Neural progenitor cell (in vitro differentiated cells): ENCODE results near the gene TAL2. TPM values are rescaled to one million over a fixed set of nuclear protein-coding genes. Genes with fewer than 3 reads are reported as not detected.

Experiments
- DNase-seq: peaks from one replicate; pipeline ENCODE4 v3.0.0-alpha.2; 2016; ENCODE audit warnings: low spot score
- H2AFZ ChIP-seq: fragments of 200-600 bp; sonication (generic); replicated peaks from 2 replicates; pipeline ENCODE4 v1.6.1; 2016; ENCODE audit warnings: antibody characterized with exemption
- H3F3A ChIP-seq: fragments of 200-600 bp; sonication (generic); 2 replicates; pipeline ENCODE4 v1.6.1; 2016; ENCODE audit warnings: antibody characterized with exemption, low read depth
- H3K27ac ChIP-seq: fragments of 200-600 bp; sonication (generic); 2 replicates; pipeline ENCODE4 v1.5.1; 2016; ENCODE audit warnings: mild to moderate bottlenecking
- H3K27me3 ChIP-seq: fragments of 200-600 bp; sonication (generic); 2 replicates; pipeline ENCODE4 v1.6.1; 2016; ENCODE audit warnings: mild to moderate bottlenecking, moderate library complexity
- H3K36me3 ChIP-seq: fragments of 200-600 bp; sonication (generic); 2 replicates; pipeline ENCODE4 v1.5.1; 2016
- H3K4me1 ChIP-seq: fragments of 200-600 bp; sonication (generic); 2 replicates; pipeline ENCODE4 v1.6.1; 2016; ENCODE audit warnings: mixed run types
- H3K4me2 ChIP-seq: fragments of 200-600 bp; sonication (generic); 2 replicates; pipeline ENCODE4 v1.6.1; 2016
- H3K4me3 ChIP-seq: fragments of 200-600 bp; sonication (generic); 2 replicates; pipeline ENCODE4 v1.5.1; 2016
- H3K79me2 ChIP-seq: fragments of 200-600 bp; sonication (generic); 2 replicates; pipeline ENCODE4 v1.6.1; 2016; ENCODE audit warnings: low read depth
- H3K9ac ChIP-seq: fragments of 200-600 bp; sonication (generic); 2 replicates; pipeline ENCODE4 v1.6.1; 2016
- H3K9me3 ChIP-seq: fragments of 200-600 bp; sonication (generic); 2 replicates; pipeline ENCODE4 v1.5.1; 2016; ENCODE audit warnings: low read depth
- H4K20me1 ChIP-seq: fragments of 200-600 bp; sonication (generic); 2 replicates; pipeline ENCODE4 v1.6.1; 2016; ENCODE audit warnings: low read depth
- H3K27ac Mint-ChIP-seq: 3 replicates; pipeline ENCODE4 v1.8.0; 2021; ENCODE audit warnings: mixed read lengths
- H3K27me3 Mint-ChIP-seq: 2 replicates; pipeline ENCODE4 v1.8.0; 2022; ENCODE audit warnings: low read depth, mild to moderate bottlenecking, inconsistent platforms, moderate library complexity, mixed read lengths; ENCODE audit not compliant: insufficient read depth
- H3K36me3 Mint-ChIP-seq: 3 replicates; pipeline ENCODE4 v1.8.0; 2021; ENCODE audit warnings: mixed read lengths
- H3K4me1 Mint-ChIP-seq: 3 replicates; pipeline ENCODE4 v1.8.0; 2021; ENCODE audit warnings: mixed read lengths
- H3K4me3 Mint-ChIP-seq: 3 replicates; pipeline ENCODE4 v1.8.0; 2021; ENCODE audit warnings: mild to moderate bottlenecking, moderate library complexity, mixed read lengths
- H3K9me3 Mint-ChIP-seq: 3 replicates; pipeline ENCODE4 v1.8.0; 2020; ENCODE audit warnings: mixed read lengths
- CTCF ChIP-seq: fragments of 200-600 bp; sonication (generic); IDR thresholded peaks from 2 replicates; pipeline ENCODE4 v1.5.1; 2017; ENCODE audit warnings: antibody characterized with exemption, mild to moderate bottlenecking
- EZH2 ChIP-seq: fragments of 200-600 bp; sonication (generic); IDR thresholded peaks from 2 replicates; pipeline ENCODE4 v1.6.1; 2017; ENCODE audit warnings: antibody characterized with exemption, mild to moderate bottlenecking, moderate library complexity
- EZH2phosphoT487 ChIP-seq: fragments of 200-600 bp; sonication (generic); IDR thresholded peaks from 2 replicates; pipeline ENCODE4 v1.6.1; 2017; ENCODE audit warnings: antibody characterized with exemption
- total RNA-seq: library from RNA; depleted of rRNA; stranded (reverse); fragments of >200 nt; gene quantifications from 2 replicates; pipeline ENCODE4 v1.2.3, GENCODE V29; 2015; ENCODE audit warnings: low replicate concordance

TAL2 gene
- total RNA-seq, 1 donor from 2014 or later, result not detected

- peaks cover 49% of the 10 kb centered on the region for H3K4me1 Mint-ChIP-seq
- peak; percentile 61 for DNase-seq
Measured at GRCh38 chr9:105646879-105647594, 15.2 kb upstream of the TAL2 start.

GRCh38 chr9:105647595-105648349 lies 14.5 kb upstream of the TAL2 start:
- Histone ChIP-seq H4K20me1 (peaks cover 14% of the 10 kb centered on the region), H3K79me2 (no peaks in the 10 kb centered on the region), H3K4me3 (no peak overlapping the region), H3K27me3 (peaks cover 56% of the 10 kb centered on the region), H3K9me3 (no peaks in the 10 kb centered on the region), H2AFZ (no peak overlapping the region), H3K36me3 (no peaks in the 10 kb centered on the region), H3K4me1 (peaks cover 56% of the 10 kb centered on the region), H3K27ac (no peak overlapping the region), H3K9ac (no peak overlapping the region), H3F3A (peaks cover 51% of the 10 kb centered on the region), H3K4me2 (peak overlapping the region; percentile 64)
- Mint-ChIP-seq H3K4me1 (peaks cover 51% of the 10 kb centered on the region), H3K36me3 (peaks cover 5% of the 10 kb centered on the region), H3K27me3 (peaks cover 2% of the 10 kb centered on the region), H3K9me3 (peaks cover 7% of the 10 kb centered on the region), H3K27ac (peak overlapping the region; percentile 80), H3K4me3 (peak overlapping the region; percentile 57)
- DNase-seq, result peak; percentile 34
- TF ChIP-seq EZH2 (no peak), EZH2phosphoT487 (no peak), CTCF (no peak)

More at GRCh38 chr9:105646879-105647594, 15.2 kb upstream of the TAL2 start:
- Histone ChIP-seq H3K36me3 (no peaks in the 10 kb centered on the region), H3K4me1 (peaks cover 53% of the 10 kb centered on the region), H3K27me3 (peaks cover 49% of the 10 kb centered on the region), H4K20me1 (peaks cover 14% of the 10 kb centered on the region), H3K9me3 (no peaks in the 10 kb centered on the region), H3K4me2 (peak overlapping the region; percentile 64), H3K27ac (no peak overlapping the region), H3K79me2 (no peaks in the 10 kb centered on the region), H3K9ac (no peak overlapping the region), H3F3A (peaks cover 45% of the 10 kb centered on the region), H2AFZ (no peak overlapping the region), H3K4me3 (no peak overlapping the region)
- H3K27ac Mint-ChIP-seq, result peak overlapping the region; percentile 84
- TF ChIP-seq EZH2, result no peak
- no peak for TF ChIP-seq CTCF
- TF ChIP-seq EZH2phosphoT487, result no peak
- H3K27me3 Mint-ChIP-seq, result peaks cover 2% of the 10 kb centered on the region
- peaks cover 9% of the 10 kb centered on the region for H3K36me3 Mint-ChIP-seq
- H3K9me3 Mint-ChIP-seq, result peaks cover 12% of the 10 kb centered on the region
- no peak overlapping the region for H3K4me3 Mint-ChIP-seq

GRCh38 chr9:105651806-105652205 lies 10.5 kb upstream of the TAL2 start:
- Histone ChIP-seq H2AFZ (no peak overlapping the region), H3K27me3 (peaks cover 92% of the 10 kb centered on the region), H3K4me1 (peaks cover 57% of the 10 kb centered on the region), H3K27ac (no peak overlapping the region), H3K9me3 (no peaks in the 10 kb centered on the region), H4K20me1 (peaks cover 14% of the 10 kb centered on the region), H3K79me2 (no peaks in the 10 kb centered on the region), H3K4me3 (no peak overlapping the region), H3K36me3 (no peaks in the 10 kb centered on the region), H3K9ac (no peak overlapping the region), H3F3A (peaks cover 55% of the 10 kb centered on the region), H3K4me2 (peak overlapping the region; percentile 66)
- TF ChIP-seq EZH2, result no peak
- TF ChIP-seq EZH2phosphoT487, result peak; percentile 87
- H3K9me3 Mint-ChIP-seq, result no peaks in the 10 kb centered on the region
- no peak overlapping the region for H3K4me3 Mint-ChIP-seq
- no peaks in the 10 kb centered on the region for H3K36me3 Mint-ChIP-seq
- H3K27ac Mint-ChIP-seq, result peak overlapping the region; percentile 15
- H3K4me1 Mint-ChIP-seq, result peaks cover 53% of the 10 kb centered on the region
- peak; percentile 91 for DNase-seq
- peaks cover 9% of the 10 kb centered on the region for H3K27me3 Mint-ChIP-seq
